Liver (tissue), 9 donors: ENCODE results near the gene DIS3L2. TPM values are rescaled to one million over a fixed set of nuclear protein-coding genes. Genes with fewer than 3 reads are reported as not detected.

Source experiments
- DNase-seq: peaks from one replicate; pipeline ENCODE4 v3.0.0-alpha.2; 2017; ENCODE audit warnings: low spot score
- H3K27ac ChIP-seq, 2 donors: one replicate each; pipeline ENCODE4 v1.7.0; 2013; ENCODE audit warnings: inconsistent platforms in 2 of 2, low read length in 2 of 2, control low read depth in 1 of 2, low read depth in 1 of 2, mild to moderate bottlenecking in 1 of 2
- H3K27me3 ChIP-seq, 4 donors: one replicate each; pipeline versions ENCODE4 v1.6.1 to v1.7.0; 2013; ENCODE audit warnings: low read length in 3 of 4, inconsistent platforms in 1 of 4, mild to moderate bottlenecking in 1 of 4, moderate library complexity in 1 of 4; ENCODE audit not compliant: control insufficient read depth in 4 of 4, insufficient read depth in 4 of 4
- H3K36me3 ChIP-seq, 4 donors: one replicate each; pipeline versions ENCODE4 v1.6.1 to v1.7.0; 2013; ENCODE audit warnings: low read length in 3 of 4, mild to moderate bottlenecking in 3 of 4, low read depth in 1 of 4, moderate library complexity in 1 of 4; ENCODE audit not compliant: control insufficient read depth in 4 of 4, insufficient read depth in 3 of 4
- H3K4me1 ChIP-seq, 4 donors: one replicate each; pipeline versions ENCODE4 v1.6.1 to v1.7.0; 2013; ENCODE audit warnings: low read length in 3 of 4, mild to moderate bottlenecking in 3 of 4, moderate library complexity in 1 of 4; ENCODE audit not compliant: control insufficient read depth in 4 of 4, insufficient read depth in 4 of 4
- H3K4me3 ChIP-seq, 3 donors: one replicate each; pipeline versions ENCODE4 v1.6.1 to v1.7.0; 2013; ENCODE audit warnings: low read length in 3 of 3, control low read depth in 1 of 3, low read depth in 1 of 3, mild to moderate bottlenecking in 1 of 3
- H3K9ac ChIP-seq, 2 donors: one replicate each; pipeline ENCODE4 v1.7.0; 2013; ENCODE audit warnings: low read length in 2 of 2, mild to moderate bottlenecking in 2 of 2, moderate library complexity in 2 of 2, control low read depth in 1 of 2, low read depth in 1 of 2
- H3K9me3 ChIP-seq, 4 donors: one replicate each; pipeline versions ENCODE4 v1.6.1 to v1.7.0; 2013; ENCODE audit warnings: low read length in 3 of 4; ENCODE audit not compliant: control insufficient read depth in 4 of 4
- ATF3 ChIP-seq: IDR thresholded peaks from 2 replicates; pipeline ENCODE4 v1.6.1; 2016; ENCODE audit warnings: antibody characterized with exemption
- CTCF ChIP-seq: fragments of 150-350 bp; IDR thresholded peaks from 2 replicates; pipeline ENCODE4 v1.5.1; 2017; ENCODE audit warnings: improper control_type of control experiment, low read depth, low read length; ENCODE audit not compliant: missing input control
- EGR1 ChIP-seq, 2 donors: IDR thresholded peaks; 2 replicates each; pipeline ENCODE4 v1.6.1; 2016 to 2018; ENCODE audit warnings: antibody characterized with exemption in 2 of 2, low read depth in 2 of 2
- FOXA1 ChIP-seq: IDR thresholded peaks from 2 replicates; pipeline ENCODE4 v1.6.1; 2016; ENCODE audit warnings: antibody characterized with exemption
- FOXA2 ChIP-seq: IDR thresholded peaks from 2 replicates; pipeline ENCODE4 v1.6.1; 2016; ENCODE audit warnings: antibody characterized with exemption
- GABPA ChIP-seq, 2 donors: IDR thresholded peaks in 1 of 2; conservative IDR thresholded peaks in 1 of 2; 2 replicates each; pipeline ENCODE4 v1.6.1; 2016; ENCODE audit warnings: antibody characterized with exemption in 2 of 2, mild to moderate bottlenecking in 1 of 2, moderate library complexity in 1 of 2
- HNF4A ChIP-seq, 2 donors: conservative IDR thresholded peaks; 2 replicates each; pipeline ENCODE4 v1.6.1; 2016; ENCODE audit warnings: antibody characterized with exemption in 2 of 2, mild to moderate bottlenecking in 2 of 2
- JUND ChIP-seq, 2 donors: IDR thresholded peaks; 2 replicates each; pipeline ENCODE4 v1.6.1; 2016; ENCODE audit warnings: antibody characterized with exemption in 2 of 2
- NR2F2 ChIP-seq: IDR thresholded peaks from 2 replicates; pipeline ENCODE4 v1.6.1; 2016; ENCODE audit warnings: antibody characterized with exemption
- RAD21 ChIP-seq, 2 donors: IDR thresholded peaks; 2 replicates each; pipeline ENCODE4 v1.6.1; 2016; ENCODE audit warnings: antibody characterized with exemption in 2 of 2, mild to moderate bottlenecking in 2 of 2
- RXRA ChIP-seq, 2 donors: IDR thresholded peaks; 2 replicates each; pipeline ENCODE4 v1.6.1; 2017 to 2018; ENCODE audit warnings: antibody characterized with exemption in 2 of 2, mild to moderate bottlenecking in 1 of 2
- SP1 ChIP-seq: IDR thresholded peaks from 2 replicates; pipeline ENCODE4 v1.6.1; 2018; ENCODE audit warnings: antibody characterized with exemption, mild to moderate bottlenecking
- TAF1 ChIP-seq: conservative IDR thresholded peaks from 2 replicates; pipeline ENCODE4 v1.6.1; 2016; ENCODE audit warnings: antibody characterized with exemption, mild to moderate bottlenecking
- YY1 ChIP-seq: IDR thresholded peaks from 2 replicates; pipeline ENCODE4 v1.6.1; 2016; ENCODE audit warnings: antibody characterized with exemption, mild to moderate bottlenecking
- WGBS: extraction: QIAGEN DNeasy Blood & Tissue Kit; methylation state at CpG from one replicate; pipeline ENCODE4 v1.1.7; 2013; 5-methylcytosine and 5-hydroxymethylcytosine counted together
- polyA plus RNA-seq, 2 donors: library from polyadenylated mRNA; stranded (reverse) in 1 of 2; unstranded in 1 of 2; fragments of 200-250 nt in 1 of 2; fragments of >200 nt in 1 of 2; fragmentation: Nextera tagmentation in 1 of 2; extraction: Ambion mirVana in 1 of 2; gene quantifications; one replicate each; pipeline versions ENCODE4 v1.2.1 to v1.2.3, GENCODE V29; 2013 to 2015
- total RNA-seq, 2 donors: library from RNA; depleted of rRNA; stranded (reverse); fragments of >200 nt; gene quantifications; one replicate each; pipeline ENCODE4 v1.2.3, GENCODE V29; 2014
- TF ChIP-seq, protein P1 (sequence below): IDR thresholded peaks from 2 replicates; pipeline ENCODE4 v1.6.1; 2016; ENCODE audit warnings: antibody characterized with exemption
- TF ChIP-seq, protein P2 (sequence below): IDR thresholded peaks from 2 replicates; pipeline ENCODE4 v1.6.1; 2016; ENCODE audit warnings: antibody characterized with exemption, mild to moderate bottlenecking
- TF ChIP-seq, protein P3 (sequence below): IDR thresholded peaks from 2 replicates; pipeline ENCODE4 v1.6.1; 2016; ENCODE audit warnings: antibody characterized with exemption
- donor health status: healthy.
- donor health status: healthy.
- donor health status: healthy.
- donor health status: healthy.
- donor health status: healthy.

The DIS3L2 gene
- total and polyA plus RNA-seq, 4 donors: 5.7 to 21.5 (median 8.8) TPM

GRCh38 chr2:232132181-232132580 is 170.7 kb downstream of the DIS3L2 start:
- DNase-seq: no peak
- no peaks in the 10 kb centered on the region for H3K27me3 ChIP-seq
- H3K9me3 ChIP-seq: no peaks in the 10 kb centered on the region
- H3K36me3 ChIP-seq: peaks cover 0 to 4% (median 0%) of the 10 kb centered on the region in 4 donors
- no peak overlapping the region for H3K4me3 ChIP-seq
- H3K9ac ChIP-seq: no peak overlapping the region
- H3K27ac ChIP-seq: no peak overlapping the region
- peaks cover 3 to 10% (median 6%) of the 10 kb centered on the region in 4 donors for H3K4me1 ChIP-seq
- WGBS: 89% methylated on average over 3 of the region's 3 CpGs
- TF ChIP-seq TAF1: no peak
- no peak for TF ChIP-seq ATF3
- TF ChIP-seq NR2F2: no peak
- no peak for TF ChIP-seq RXRA (IDR thresholded peaks at IDR 0.05)
- no peak for TF ChIP-seq EGR1 (IDR thresholded peaks at IDR 0.05; ENCODE audit: low read depth in 2 of 2)
- no peak for TF ChIP-seq FOXA2

- peaks cover 3 to 10% (median 6%) of the 10 kb centered on the region in 4 donors for H3K4me1 ChIP-seq
- 100% methylated on average over 1 of the region's 1 CpG for WGBS
- no peak overlapping the region for H3K27ac ChIP-seq
- H3K27me3 ChIP-seq: no peaks in the 10 kb centered on the region
- no peak for DNase-seq
- no peak overlapping the region for H3K9ac ChIP-seq
- H3K36me3 ChIP-seq: peaks cover 0 to 4% (median 0%) of the 10 kb centered on the region in 4 donors
- TF ChIP-seq FOXA1 (no peak), ATF3 (no peak), EGR1 (IDR thresholded peaks at IDR 0.05; ENCODE audit: low read depth in 2 of 2) (no peak), CTCF (no peak), JUND (IDR thresholded peaks at IDR 0.05) (no peak), GABPA (IDR thresholded peaks at IDR 0.05 in 1 of 2, conservative IDR thresholded peaks at IDR 0.05 in 1 of 2) (no peak), YY1 (no peak), TAF1 (no peak), RAD21 (IDR thresholded peaks at IDR 0.05) (no peak), SP1 (no peak), HNF4A (conservative IDR thresholded peaks at IDR 0.05) (no peak), FOXA2 (no peak), NR2F2 (no peak)
- TF ChIP-seq, protein P1, sequence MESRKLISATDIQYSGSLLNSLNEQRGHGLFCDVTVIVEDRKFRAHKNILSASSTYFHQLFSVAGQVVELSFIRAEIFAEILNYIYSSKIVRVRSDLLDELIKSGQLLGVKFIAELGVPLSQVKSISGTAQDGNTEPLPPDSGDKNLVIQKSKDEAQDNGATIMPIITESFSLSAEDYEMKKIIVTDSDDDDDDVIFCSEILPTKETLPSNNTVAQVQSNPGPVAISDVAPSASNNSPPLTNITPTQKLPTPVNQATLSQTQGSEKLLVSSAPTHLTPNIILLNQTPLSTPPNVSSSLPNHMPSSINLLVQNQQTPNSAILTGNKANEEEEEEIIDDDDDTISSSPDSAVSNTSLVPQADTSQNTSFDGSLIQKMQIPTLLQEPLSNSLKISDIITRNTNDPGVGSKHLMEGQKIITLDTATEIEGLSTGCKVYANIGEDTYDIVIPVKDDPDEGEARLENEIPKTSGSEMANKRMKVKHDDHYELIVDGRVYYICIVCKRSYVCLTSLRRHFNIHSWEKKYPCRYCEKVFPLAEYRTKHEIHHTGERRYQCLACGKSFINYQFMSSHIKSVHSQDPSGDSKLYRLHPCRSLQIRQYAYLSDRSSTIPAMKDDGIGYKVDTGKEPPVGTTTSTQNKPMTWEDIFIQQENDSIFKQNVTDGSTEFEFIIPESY: no peak
- TF ChIP-seq, protein P2, sequence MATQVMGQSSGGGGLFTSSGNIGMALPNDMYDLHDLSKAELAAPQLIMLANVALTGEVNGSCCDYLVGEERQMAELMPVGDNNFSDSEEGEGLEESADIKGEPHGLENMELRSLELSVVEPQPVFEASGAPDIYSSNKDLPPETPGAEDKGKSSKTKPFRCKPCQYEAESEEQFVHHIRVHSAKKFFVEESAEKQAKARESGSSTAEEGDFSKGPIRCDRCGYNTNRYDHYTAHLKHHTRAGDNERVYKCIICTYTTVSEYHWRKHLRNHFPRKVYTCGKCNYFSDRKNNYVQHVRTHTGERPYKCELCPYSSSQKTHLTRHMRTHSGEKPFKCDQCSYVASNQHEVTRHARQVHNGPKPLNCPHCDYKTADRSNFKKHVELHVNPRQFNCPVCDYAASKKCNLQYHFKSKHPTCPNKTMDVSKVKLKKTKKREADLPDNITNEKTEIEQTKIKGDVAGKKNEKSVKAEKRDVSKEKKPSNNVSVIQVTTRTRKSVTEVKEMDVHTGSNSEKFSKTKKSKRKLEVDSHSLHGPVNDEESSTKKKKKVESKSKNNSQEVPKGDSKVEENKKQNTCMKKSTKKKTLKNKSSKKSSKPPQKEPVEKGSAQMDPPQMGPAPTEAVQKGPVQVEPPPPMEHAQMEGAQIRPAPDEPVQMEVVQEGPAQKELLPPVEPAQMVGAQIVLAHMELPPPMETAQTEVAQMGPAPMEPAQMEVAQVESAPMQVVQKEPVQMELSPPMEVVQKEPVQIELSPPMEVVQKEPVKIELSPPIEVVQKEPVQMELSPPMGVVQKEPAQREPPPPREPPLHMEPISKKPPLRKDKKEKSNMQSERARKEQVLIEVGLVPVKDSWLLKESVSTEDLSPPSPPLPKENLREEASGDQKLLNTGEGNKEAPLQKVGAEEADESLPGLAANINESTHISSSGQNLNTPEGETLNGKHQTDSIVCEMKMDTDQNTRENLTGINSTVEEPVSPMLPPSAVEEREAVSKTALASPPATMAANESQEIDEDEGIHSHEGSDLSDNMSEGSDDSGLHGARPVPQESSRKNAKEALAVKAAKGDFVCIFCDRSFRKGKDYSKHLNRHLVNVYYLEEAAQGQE: no peak
- TF ChIP-seq, protein P3, sequence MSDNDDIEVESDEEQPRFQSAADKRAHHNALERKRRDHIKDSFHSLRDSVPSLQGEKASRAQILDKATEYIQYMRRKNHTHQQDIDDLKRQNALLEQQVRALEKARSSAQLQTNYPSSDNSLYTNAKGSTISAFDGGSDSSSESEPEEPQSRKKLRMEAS: no peak
- no peak overlapping the region for H3K4me3 ChIP-seq
- H3K9me3 ChIP-seq: no peaks in the 10 kb centered on the region
These were observed 171.6 kb downstream of the DIS3L2 start for GRCh38 chr2:232133078-232133477.
